T-helper 1 cell treated with Interleukin-12 subunit alpha and Interleukin-12 subunit beta and Interleukin-4 antibody, amounts not matched to agents 30 μg/mL and 1 μg/mL, for 36 hours (primary cell): ENCODE measurements around the gene CCDC82.

ENCODE experiments used
- H3K27ac Mint-ChIP-seq: one replicate; pipeline ENCODE4 v1.8.0; 2021; ENCODE audit warnings: mild to moderate bottlenecking, mixed read lengths
- H3K27me3 Mint-ChIP-seq: one replicate; pipeline ENCODE4 v1.8.0; 2021; ENCODE audit warnings: low read depth, mixed read lengths
- H3K36me3 Mint-ChIP-seq: one replicate; pipeline ENCODE4 v1.8.0; 2021; ENCODE audit warnings: low read depth, mixed read lengths
- H3K4me1 Mint-ChIP-seq: one replicate; pipeline ENCODE4 v1.8.0; 2021; ENCODE audit warnings: low read depth, mixed read lengths
- H3K4me3 Mint-ChIP-seq: one replicate; pipeline ENCODE4 v1.8.0; 2021; ENCODE audit warnings: mild to moderate bottlenecking, moderate library complexity, mixed read lengths
- H3K9me3 Mint-ChIP-seq: one replicate; pipeline ENCODE4 v1.8.0; 2021; ENCODE audit warnings: mixed read lengths

Gene CCDC82

GRCh38 chr11:96341211-96342013 is 48.3 kb downstream of the CCDC82 start:
- Mint-ChIP-seq H3K27ac (peak overlapping the region; percentile 87), H3K36me3 (peaks cover 5% of the 10 kb centered on the region), H3K4me3 (peak overlapping the region; percentile 97), H3K9me3 (no peaks in the 10 kb centered on the region), H3K4me1 (peaks cover 54% of the 10 kb centered on the region), H3K27me3 (no peaks in the 10 kb centered on the region)

DNA sequence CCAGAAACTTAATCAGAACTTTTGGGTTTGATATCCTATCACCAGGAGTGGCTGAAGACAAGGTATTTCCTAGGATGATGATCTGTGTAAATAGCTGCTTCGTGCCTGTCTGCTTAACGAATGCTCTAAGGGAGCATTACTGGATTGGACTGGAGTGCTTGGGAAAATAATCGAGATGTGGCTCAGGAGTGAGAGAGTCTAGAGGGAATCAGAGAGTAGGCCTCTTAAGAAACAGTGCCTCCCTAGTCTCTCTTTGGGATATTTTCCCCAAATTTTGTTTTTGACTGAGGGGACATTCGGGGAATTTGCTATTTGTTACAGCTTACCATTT is 49.2 kb downstream of the CCDC82 start:
- H3K4me3 Mint-ChIP-seq = peak overlapping the region; percentile 97
- H3K4me1 Mint-ChIP-seq = peaks cover 60% of the 10 kb centered on the region
- H3K36me3 Mint-ChIP-seq = peaks cover 10% of the 10 kb centered on the region
- peak overlapping the region; percentile 87 for H3K27ac Mint-ChIP-seq
- no peaks in the 10 kb centered on the region for H3K27me3 Mint-ChIP-seq
- no peaks in the 10 kb centered on the region for H3K9me3 Mint-ChIP-seq

DNA sequence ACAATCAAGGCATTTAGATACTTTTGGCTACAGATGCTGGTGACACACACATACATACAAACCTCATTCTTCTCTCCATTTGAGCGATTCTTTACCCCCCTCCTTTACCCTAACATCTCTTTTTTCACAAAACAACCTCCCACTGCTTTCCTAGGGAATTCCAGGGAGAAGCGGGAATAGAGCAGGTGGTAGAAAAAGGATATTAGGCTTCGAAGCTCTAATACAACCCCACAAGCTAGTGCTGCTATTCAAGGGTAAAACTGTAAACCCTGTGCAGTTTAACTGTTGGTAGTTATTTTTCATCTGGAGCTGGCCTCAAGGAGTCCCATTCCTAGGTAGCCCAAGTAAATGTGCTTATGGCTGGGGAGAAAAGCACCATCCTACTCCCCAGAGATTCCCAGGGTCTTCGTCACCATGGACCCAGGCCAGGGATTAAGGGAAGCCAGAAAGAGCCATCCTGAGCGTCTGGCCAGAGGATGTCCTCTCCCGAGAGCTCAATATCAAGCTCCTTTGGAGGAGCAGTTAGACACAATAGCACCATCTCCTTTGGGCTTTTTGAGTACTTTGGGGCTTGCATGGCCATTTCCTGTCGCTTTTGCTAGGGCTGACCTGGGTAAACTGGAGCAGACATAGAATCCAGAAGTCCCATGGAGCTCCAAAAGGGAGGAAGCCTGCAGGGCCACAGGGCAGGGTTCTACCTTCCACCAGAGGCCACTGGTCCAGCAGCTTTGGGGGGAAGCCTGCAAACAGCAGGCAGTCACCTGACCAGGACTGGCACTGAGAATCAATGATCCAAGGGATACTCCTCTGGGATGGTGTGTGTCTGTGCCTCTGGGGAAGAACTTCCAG is 49.8 kb downstream of the CCDC82 start:
- Mint-ChIP-seq H3K4me1 (peaks cover 63% of the 10 kb centered on the region), H3K27ac (peak overlapping the region; percentile 93), H3K9me3 (no peaks in the 10 kb centered on the region), H3K27me3 (no peaks in the 10 kb centered on the region), H3K4me3 (peak overlapping the region; percentile 97), H3K36me3 (peaks cover 14% of the 10 kb centered on the region)

- Mint-ChIP-seq H3K4me3 (peak overlapping the region; percentile 97), H3K27ac (peak overlapping the region; percentile 93), H3K9me3 (no peaks in the 10 kb centered on the region), H3K36me3 (peaks cover 18% of the 10 kb centered on the region), H3K27me3 (no peaks in the 10 kb centered on the region), H3K4me1 (peaks cover 70% of the 10 kb centered on the region)
Observed at GRCh38 chr11:96338910-96339705, 50.6 kb downstream of the CCDC82 start.

DNA sequence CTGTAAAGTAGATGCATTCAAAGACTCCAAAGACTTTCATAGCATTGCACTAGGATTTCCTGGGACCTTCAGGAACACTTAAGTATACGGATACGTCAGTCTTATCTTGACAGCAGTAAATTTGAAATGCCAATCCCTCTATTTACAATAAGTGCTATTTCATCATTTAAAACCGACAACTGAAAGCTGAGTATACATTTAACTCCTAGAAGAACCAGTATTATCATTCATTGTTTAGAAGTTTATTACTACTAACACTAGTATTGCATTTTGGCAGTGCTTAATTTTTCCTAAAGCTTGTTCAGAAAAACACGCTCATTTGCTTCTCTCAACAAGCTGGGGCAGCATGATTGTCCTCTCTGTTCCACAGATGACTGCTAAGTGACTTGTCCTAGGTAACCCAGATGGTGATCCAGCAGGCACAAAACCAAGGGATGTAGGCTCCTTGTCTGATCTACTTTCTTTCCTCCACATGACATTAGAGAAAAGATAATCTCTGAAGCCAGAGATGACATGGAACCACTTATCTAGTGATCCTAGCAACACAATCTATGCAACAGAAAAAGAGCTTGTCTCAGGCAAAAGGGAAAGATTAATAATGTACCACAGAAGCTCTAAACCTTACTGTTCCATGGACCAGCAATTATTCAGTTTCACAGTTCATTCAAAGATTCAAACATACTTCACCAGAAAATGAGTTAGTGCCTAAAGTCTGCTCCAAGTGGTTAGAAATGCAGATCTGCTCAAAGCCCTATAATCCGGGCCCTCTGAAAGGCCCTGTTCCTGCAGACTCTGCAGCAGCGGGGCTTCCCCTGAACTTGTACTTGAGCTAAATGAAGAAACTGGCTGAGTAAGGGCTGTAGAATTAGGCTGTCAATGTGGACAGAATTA is 51.9 kb downstream of the CCDC82 start:
- peaks cover 75% of the 10 kb centered on the region for H3K4me1 Mint-ChIP-seq
- H3K9me3 Mint-ChIP-seq = no peaks in the 10 kb centered on the region
- peak overlapping the region; percentile 93 for H3K27ac Mint-ChIP-seq
- H3K4me3 Mint-ChIP-seq = peak overlapping the region; percentile 97
- peaks cover 21% of the 10 kb centered on the region for H3K36me3 Mint-ChIP-seq
- no peaks in the 10 kb centered on the region for H3K27me3 Mint-ChIP-seq

- H3K4me1 Mint-ChIP-seq = peaks cover 75% of the 10 kb centered on the region
Observed at GRCh38 chr11:96335388-96335787, 54.3 kb downstream of the CCDC82 start.

GRCh38 chr11:96334219-96334618 is 55.5 kb downstream of the CCDC82 start:
- H3K36me3 Mint-ChIP-seq = peaks cover 27% of the 10 kb centered on the region
- no peaks in the 10 kb centered on the region for H3K27me3 Mint-ChIP-seq
- H3K4me3 Mint-ChIP-seq = no peak overlapping the region
- H3K9me3 Mint-ChIP-seq = no peaks in the 10 kb centered on the region
- H3K4me1 Mint-ChIP-seq = peaks cover 73% of the 10 kb centered on the region
- no peak overlapping the region for H3K27ac Mint-ChIP-seq

More at GRCh38 chr11:96335388-96335787, 54.3 kb downstream of the CCDC82 start:
- Mint-ChIP-seq H3K27ac (no peak overlapping the region), H3K9me3 (no peaks in the 10 kb centered on the region), H3K4me3 (no peak overlapping the region), H3K27me3 (no peaks in the 10 kb centered on the region), H3K36me3 (peaks cover 24% of the 10 kb centered on the region)

GRCh38 chr11:96333191-96333719 is 56.5 kb downstream of the CCDC82 start:
- Mint-ChIP-seq H3K9me3 (no peaks in the 10 kb centered on the region), H3K27ac (no peak overlapping the region), H3K4me1 (peaks cover 71% of the 10 kb centered on the region), H3K4me3 (no peak overlapping the region), H3K27me3 (no peaks in the 10 kb centered on the region), H3K36me3 (peaks cover 33% of the 10 kb centered on the region)

DNA sequence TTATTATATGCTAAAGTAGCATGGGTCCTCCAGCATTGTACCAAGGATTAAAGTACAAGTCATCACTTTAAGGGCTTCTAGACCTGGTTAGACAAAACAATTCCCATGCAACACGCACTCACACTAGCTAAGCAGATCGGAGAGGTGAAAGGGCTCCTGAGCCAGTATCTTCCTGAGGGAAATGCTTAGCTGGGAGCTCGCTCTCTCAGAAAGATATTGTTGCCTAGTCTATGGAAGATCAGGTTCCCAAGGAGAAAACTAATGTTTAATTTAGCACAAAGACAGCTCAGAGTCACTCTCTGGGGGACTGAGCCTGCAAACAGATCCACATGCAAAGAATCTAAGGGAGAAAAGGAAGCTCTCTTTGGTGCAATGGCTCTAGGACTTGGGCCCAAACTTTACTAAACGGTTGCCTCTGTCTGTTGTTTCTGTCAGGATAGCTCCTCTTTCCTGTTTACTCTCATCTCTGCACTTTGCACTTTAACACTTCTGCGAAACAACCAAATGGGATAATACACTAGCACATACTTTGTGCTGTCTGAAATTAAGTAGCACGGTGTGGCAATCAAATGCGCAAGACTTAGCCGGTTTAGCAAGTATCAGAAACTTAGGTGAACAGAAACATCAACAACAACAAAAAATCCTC is 57.5 kb downstream of the CCDC82 start:
- Mint-ChIP-seq H3K27ac (peak overlapping the region; percentile 12), H3K4me3 (peak overlapping the region; percentile 19), H3K27me3 (no peaks in the 10 kb centered on the region), H3K4me1 (peaks cover 61% of the 10 kb centered on the region), H3K36me3 (peaks cover 31% of the 10 kb centered on the region), H3K9me3 (no peaks in the 10 kb centered on the region)

DNA sequence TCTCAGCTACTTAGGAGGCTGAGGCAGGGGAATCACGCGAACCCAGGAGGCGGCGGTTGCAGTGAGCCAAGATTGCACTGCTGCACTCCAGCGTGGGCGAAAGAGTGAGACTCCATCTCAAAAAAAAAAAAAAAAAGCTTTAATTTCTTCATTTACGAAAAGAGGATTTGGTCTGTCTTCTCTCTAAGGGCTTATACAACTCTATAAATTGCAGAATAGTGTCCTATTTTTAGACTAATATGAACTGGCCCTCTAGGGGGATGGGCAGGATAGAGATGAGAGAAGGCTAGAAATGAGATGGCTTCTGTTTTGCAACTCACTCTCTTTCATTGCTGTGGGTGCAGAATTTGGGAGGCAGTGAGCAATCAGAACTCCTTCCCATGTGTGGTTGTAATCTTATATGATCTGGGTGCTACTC is 58.0 kb downstream of the CCDC82 start:
- Mint-ChIP-seq H3K36me3 (peaks cover 30% of the 10 kb centered on the region), H3K9me3 (no peaks in the 10 kb centered on the region), H3K27me3 (no peaks in the 10 kb centered on the region), H3K4me3 (peak overlapping the region; percentile 19), H3K27ac (peak overlapping the region; percentile 12), H3K4me1 (peaks cover 58% of the 10 kb centered on the region)

GRCh38 chr11:96330511-96330859 is 59.2 kb downstream of the CCDC82 start:
- peaks cover 52% of the 10 kb centered on the region for H3K4me1 Mint-ChIP-seq
- no peak overlapping the region for H3K4me3 Mint-ChIP-seq
- H3K27me3 Mint-ChIP-seq = no peaks in the 10 kb centered on the region
- peaks cover 26% of the 10 kb centered on the region for H3K36me3 Mint-ChIP-seq
- H3K9me3 Mint-ChIP-seq = no peaks in the 10 kb centered on the region
- H3K27ac Mint-ChIP-seq = no peak overlapping the region

DNA sequence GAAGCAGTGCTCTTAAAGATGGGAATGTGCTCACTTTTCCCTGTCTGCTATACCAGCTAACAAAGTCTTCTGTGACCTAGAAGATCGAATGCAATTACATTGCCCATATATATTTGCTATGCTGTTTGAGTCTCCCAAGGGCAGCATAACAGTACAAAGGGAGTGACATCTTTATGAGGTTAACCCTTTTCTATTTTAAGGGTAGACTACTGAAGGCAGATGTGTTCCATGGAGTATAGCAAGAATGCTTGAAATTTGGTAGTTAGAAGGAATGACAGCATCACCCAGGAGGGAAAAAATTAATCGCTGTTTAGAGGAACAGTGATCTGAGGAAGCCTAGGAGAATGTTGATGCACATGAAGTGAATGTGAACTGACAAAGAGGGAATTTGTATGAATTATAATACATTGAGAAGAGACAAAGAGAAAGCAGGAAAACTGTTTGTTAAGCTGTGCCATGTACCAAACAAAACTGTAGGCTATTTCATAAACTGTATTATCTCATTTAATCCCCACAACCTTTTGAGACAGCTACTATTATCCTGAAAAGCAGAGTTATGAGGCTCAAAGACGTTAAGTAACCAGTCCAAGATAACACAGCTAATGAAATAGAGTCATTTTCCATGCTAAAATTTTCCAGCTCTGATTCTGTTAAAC is 59.7 kb downstream of the CCDC82 start:
- H3K36me3 Mint-ChIP-seq = peaks cover 23% of the 10 kb centered on the region
- H3K27me3 Mint-ChIP-seq = no peaks in the 10 kb centered on the region
- peaks cover 51% of the 10 kb centered on the region for H3K4me1 Mint-ChIP-seq
- H3K27ac Mint-ChIP-seq = peak overlapping the region; percentile 2
- no peaks in the 10 kb centered on the region for H3K9me3 Mint-ChIP-seq
- H3K4me3 Mint-ChIP-seq = no peak overlapping the region

GRCh38 chr11:96329419-96329818 is 60.3 kb downstream of the CCDC82 start:
- Mint-ChIP-seq H3K27ac (peak overlapping the region; percentile 22), H3K4me1 (peaks cover 50% of the 10 kb centered on the region), H3K36me3 (peaks cover 22% of the 10 kb centered on the region), H3K4me3 (peak overlapping the region; percentile 25), H3K27me3 (no peaks in the 10 kb centered on the region), H3K9me3 (no peaks in the 10 kb centered on the region)
